RCC 7860 (cell line): ENCODE measurements around the gene PCDH15.
"Not testable (repeated sequence)": the region's sequence is repeated elsewhere in the genome, so short reads cannot be mapped to it uniquely, and the experiment has no call there.

Experiments
- DNase-seq: peaks from one replicate; pipeline ENCODE4 v3.0.0-alpha.2; 2015; ENCODE audit warnings: low spot score
- FAIRE-seq: peaks from 2 replicates; lab custom pipeline; 2012; peaks lifted over from hg19 to GRCh38; lab: Jason Lieb, UNC

The PCDH15 gene

GRCh38 chr10:54010337-54010933 is 790.6 kb downstream of the PCDH15 start:
- no peak for FAIRE-seq
- DNase-seq, result no peak

GRCh38 chr10:54009672-54010071 is 791.4 kb downstream of the PCDH15 start:
- DNase-seq, result no peak
- no peak for FAIRE-seq

- no peak for DNase-seq
- no peak for FAIRE-seq
Observed at GRCh38 chr10:54002077-54002476, 799.0 kb downstream of the PCDH15 start.

- DNase-seq (no peak), FAIRE-seq (peak; percentile 15)
Observed at GRCh38 chr10:53997953-53998352, 803.1 kb downstream of the PCDH15 start.

- FAIRE-seq (no peak), DNase-seq (no peak)
Observed at GRCh38 chr10:53990799-53991238, 810.2 kb downstream of the PCDH15 start.

- no peak for FAIRE-seq
- DNase-seq, result no peak
Observed at GRCh38 chr10:53983431-53983830, 817.6 kb downstream of the PCDH15 start.

GRCh38 chr10:53980210-53980609 is 820.8 kb downstream of the PCDH15 start:
- DNase-seq, result no peak
- FAIRE-seq, result no peak

GRCh38 chr10:53978301-53978700 is 822.7 kb downstream of the PCDH15 start:
- FAIRE-seq, result no peak
- DNase-seq, result no peak

GRCh38 chr10:53977267-53977666 is 823.8 kb downstream of the PCDH15 start:
- DNase-seq (no peak), FAIRE-seq (no peak)

GRCh38 chr10:53957401-53957800 is 843.6 kb downstream of the PCDH15 start:
- DNase-seq (no peak), FAIRE-seq (no peak)

GRCh38 chr10:53955091-53955490 is 845.9 kb downstream of the PCDH15 start:
- DNase-seq (no peak), FAIRE-seq (no peak)

GRCh38 chr10:53952698-53953630 is 848.1 kb downstream of the PCDH15 start:
- FAIRE-seq (no peak), DNase-seq (no peak)

- no peak for FAIRE-seq
- no peak for DNase-seq
Observed at GRCh38 chr10:53939654-53940053, 861.4 kb downstream of the PCDH15 start.

- DNase-seq (no peak), FAIRE-seq (no peak)
Observed at GRCh38 chr10:53930648-53931047, 870.4 kb downstream of the PCDH15 start.

GRCh38 chr10:53924051-53924700 is 876.9 kb downstream of the PCDH15 start:
- FAIRE-seq, DNase-seq: not testable (repeated sequence)

GRCh38 chr10:53918755-53919154 is 882.3 kb downstream of the PCDH15 start:
- FAIRE-seq (no peak), DNase-seq (no peak)

- no peak for DNase-seq
- no peak for FAIRE-seq
Observed at GRCh38 chr10:53909791-53910190, 891.2 kb downstream of the PCDH15 start.

- no peak for FAIRE-seq
- no peak for DNase-seq
Observed at GRCh38 chr10:53904506-53905241, 896.4 kb downstream of the PCDH15 start.

GRCh38 chr10:53903756-53904155 is 897.3 kb downstream of the PCDH15 start:
- FAIRE-seq (no peak), DNase-seq (no peak)

- FAIRE-seq (no peak), DNase-seq (no peak)
Observed at GRCh38 chr10:53899463-53900160, 901.4 kb downstream of the PCDH15 start.
